Activated naive CD4-positive, alpha-beta T cell treated with anti-CD3 and anti-CD28 coated beads, Interleukin-2, amount 50 U/mL, for 16 hours (primary cell): ENCODE measurements around the gene NPAP1.
"Not testable (repeated sequence)": the region's sequence is repeated elsewhere in the genome, so short reads cannot be mapped to it uniquely, and the experiment has no call there.

Source experiments
- DNase-seq: peaks from one replicate; pipeline ENCODE4 v3.0.0-alpha.2; 2020

Gene NPAP1

GRCh38 chr15:24675332-24676144, at the start of gene NPAP1:
Gene NPAP1 (plus strand): TSS chr15:24675775. CDS start chr15:24675868, 93 bp downstream.
- no peak for DNase-seq

GRCh38 chr15:24627443-24627842, 48.1 kb upstream of the NPAP1 start:
- DNase-seq = no peak

GRCh38 chr15:24633082-24633481, 42.5 kb upstream of the NPAP1 start:
- DNase-seq = no peak

GRCh38 chr15:24639412-24639811, 36.2 kb upstream of the NPAP1 start:
- DNase-seq = not testable (repeated sequence)

- no peak for DNase-seq
These were observed 29.9 kb upstream of the NPAP1 start for GRCh38 chr15:24645627-24646026.

- no peak for DNase-seq
These were observed 16.0 kb upstream of the NPAP1 start for GRCh38 chr15:24659622-24660021.

GRCh38 chr15:24662991-24663390, 12.6 kb upstream of the NPAP1 start:
- DNase-seq = no peak

- no peak for DNase-seq
These were observed 856 bp downstream of the NPAP1 start for GRCh38 chr15:24676431-24676830.

GRCh38 chr15:24678485-24678884, 2.9 kb downstream of the NPAP1 start:
- no peak for DNase-seq

GRCh38 chr15:24682002-24682401, 6.4 kb downstream of the NPAP1 start:
- no peak for DNase-seq

- not testable (repeated sequence) for DNase-seq
These were observed 7.3 kb downstream of the NPAP1 start for GRCh38 chr15:24682905-24683304.

GRCh38 chr15:24683736-24684135, 8.2 kb downstream of the NPAP1 start:
- DNase-seq = no peak

GRCh38 chr15:24684313-24684712, 8.7 kb downstream of the NPAP1 start:
- no peak for DNase-seq

- DNase-seq = no peak
These were observed 20.6 kb downstream of the NPAP1 start for GRCh38 chr15:24696201-24696600.

- no peak for DNase-seq
These were observed 21.3 kb downstream of the NPAP1 start for GRCh38 chr15:24696842-24697241.

GRCh38 chr15:24718289-24719082, 42.9 kb downstream of the NPAP1 start:
- DNase-seq = no peak

- no peak for DNase-seq
These were observed 54.2 kb downstream of the NPAP1 start for GRCh38 chr15:24729760-24730159.
